K562 (cell line): ENCODE data around the gene RSRP1. TPM values are rescaled to one million over a fixed set of nuclear protein-coding genes. Genes with fewer than 3 reads are reported as not detected.
A peak's percentile ranks its signal among the peaks of the same experiment; 100 is the strongest.

Source experiments
- BMI1 ChIP-seq: fragments of 150-350 bp; IDR thresholded peaks from 2 replicates; pipeline ENCODE4 v1.6.1; 2014; ENCODE audit warnings: low read length
- COPS2 ChIP-seq: fragments of 450-650 bp; conservative IDR thresholded peaks from 2 replicates; pipeline ENCODE4 v1.6.1; 2016; ENCODE audit warnings: mild to moderate bottlenecking, moderate library complexity
- EGR1 ChIP-seq: fragments of 450-650 bp; conservative IDR thresholded peaks from 2 replicates; pipeline ENCODE4 v1.6.1; 2017; ENCODE audit warnings: mild to moderate bottlenecking
- ELF1 ChIP-seq: fragments of 200-800 bp; sonication (Bioruptor generic); IDR thresholded peaks from 2 replicates; pipeline ENCODE4 v1.6.1; 2016; ENCODE audit warnings: missing genetic modification characterization, missing compliant biosample characterization
- FOSL1 ChIP-seq: fragments of 200-800 bp; sonication (Bioruptor generic); conservative IDR thresholded peaks from 2 replicates; pipeline ENCODE4 v1.6.1; 2016; ENCODE audit warnings: missing genetic modification characterization, missing compliant biosample characterization
- HIVEP1 ChIP-seq: fragments of 250-450 bp; sonication (Bioruptor Pico); IDR thresholded peaks from 2 replicates; pipeline ENCODE4 v1.4.0; 2020; ENCODE audit warnings: mild to moderate bottlenecking
- MEF2A ChIP-seq: IDR thresholded peaks from 2 replicates; pipeline ENCODE4 v1.6.1; 2011; ENCODE audit warnings: low read depth, mild to moderate bottlenecking, low read length, moderate library complexity; ENCODE audit not compliant: control insufficient read depth
- MTA2 ChIP-seq: fragments of 450-650 bp; IDR thresholded peaks from 2 replicates; pipeline ENCODE4 v1.6.1; 2016; ENCODE audit warnings: low read depth
- NCOA6 ChIP-seq: fragments of 450-650 bp; IDR thresholded peaks from 2 replicates; pipeline ENCODE4 v1.6.1; 2017; ENCODE audit warnings: mild to moderate bottlenecking
- POU5F1 ChIP-seq: fragments of 150-350 bp; IDR thresholded peaks from 2 replicates; pipeline ENCODE4 v1.6.1; 2014; ENCODE audit warnings: borderline replicate concordance, low read length, low read depth, mild to moderate bottlenecking; ENCODE audit not compliant: partially characterized antibody
- PRPF4 ChIP-seq: fragments of 200-400 bp; formaldehyde crosslinking; IDR thresholded peaks from one replicate; pipeline ENCODE4 v1.6.1; 2017; ENCODE audit warnings: low read length, low read depth, mild to moderate bottlenecking; ENCODE audit not compliant: insufficient read depth, poor library complexity, severe bottlenecking
- RAD21 ChIP-seq, 2 experiments: fragments of 250-450 bp in 1 of 2; fragments of 450-650 bp in 1 of 2; sonication (Bioruptor Pico) in 1 of 2; formaldehyde crosslinking in 1 of 2; IDR thresholded peaks in 1 of 2; conservative IDR thresholded peaks in 1 of 2; 2 replicates each; pipeline versions ENCODE4 v1.4.0 to v1.8.0; 2020 to 2022; ENCODE audit warnings: mild to moderate bottlenecking in 2 of 2, moderate library complexity in 1 of 2
- SREBF2 ChIP-seq: sonication (generic); formaldehyde crosslinking; IDR thresholded peaks from 2 replicates; pipeline ENCODE4 v1.4.0; 2020; ENCODE audit warnings: mild to moderate bottlenecking, missing genetic modification reagents
- SRSF1 ChIP-seq: fragments of 200-400 bp; formaldehyde crosslinking; IDR thresholded peaks from 2 replicates; pipeline ENCODE4 v1.6.1; 2017; ENCODE audit warnings: mild to moderate bottlenecking, low read depth, low read length, moderate library complexity
- ZNF436 ChIP-seq: fragments of 250-450, 450-650 bp; sonication (Bioruptor Pico); formaldehyde crosslinking; IDR thresholded peaks from 2 replicates; pipeline ENCODE4 v1.7.0; 2020; ENCODE audit warnings: mild to moderate bottlenecking
- ZNF79 ChIP-seq: fragments of 250-450 bp; sonication (Bioruptor Pico); IDR thresholded peaks from 2 replicates; pipeline ENCODE4 v1.4.0; 2020; ENCODE audit warnings: low read depth, mild to moderate bottlenecking, moderate library complexity
- ZSCAN29 ChIP-seq: fragments of 450-650 bp; IDR thresholded peaks from 2 replicates; pipeline ENCODE4 v1.6.1; 2017
- polyA plus RNA-seq, 8 experiments: library from polyadenylated mRNA; depleted of rRNA in 4 of 8; stranded (reverse) in 5 of 8; unstranded in 3 of 8; fragments of >200 nt; fragmentation: Nextera tagmentation in 2 of 8; fragmentation: Illumina TruSeq in 1 of 8; extraction: Ambion mirVana in 2 of 8; extraction: Trizol in 1 of 8; gene quantifications; 2 replicates each; pipeline versions ENCODE4 v1.2.1 to v1.2.3, GENCODE V29; 2011 to 2014; ENCODE audit warnings: inconsistent platforms in 1 of 8, missing spikeins in 1 of 8
- total RNA-seq, 7 experiments: library from RNA; depleted of rRNA in 6 of 7; stranded (reverse); fragments of >200 nt in 6 of 7; fragmentation: Illumina TruSeq in 2 of 7; extraction: Trizol in 2 of 7; gene quantifications; 2 replicates each; pipeline versions ENCODE4 v1.2.1 to v1.2.3, GENCODE V29; 2011 to 2021; ENCODE audit warnings: low replicate concordance in 1 of 7
- TF ChIP-seq, protein P1 (sequence below): fragments of 250-450 bp; sonication (Bioruptor Pico); IDR thresholded peaks from 2 replicates; pipeline ENCODE4 v1.5.0; 2020; ENCODE audit warnings: mild to moderate bottlenecking, borderline replicate concordance
- TF ChIP-seq, protein P2 (sequence below): fragments of 250-450 bp; sonication (Bioruptor Pico); IDR thresholded peaks from 2 replicates; pipeline ENCODE4 v1.4.0; 2020; ENCODE audit warnings: mild to moderate bottlenecking, moderate library complexity
- TF ChIP-seq, protein P3 (sequence below), 2 experiments: fragments of 200-800 bp in 1 of 2; sonication (Bioruptor generic) in 1 of 2; sonication (generic) in 1 of 2; formaldehyde crosslinking in 1 of 2; IDR thresholded peaks in 1 of 2; conservative IDR thresholded peaks in 1 of 2; 2 replicates each; pipeline versions ENCODE4 v1.5.0 to v1.6.1; 2016 to 2020; ENCODE audit warnings: missing compliant biosample characterization in 1 of 2, missing genetic modification characterization in 1 of 2, missing genetic modification reagents in 1 of 2
- TF ChIP-seq, protein P4 (sequence below): fragments of 450-650 bp; IDR thresholded peaks from 2 replicates; pipeline ENCODE4 v1.6.1; 2017; ENCODE audit warnings: mild to moderate bottlenecking, moderate library complexity
- TF ChIP-seq, protein P5 (sequence below): sonication (generic); formaldehyde crosslinking; IDR thresholded peaks from 2 replicates; pipeline ENCODE4 v1.8.1; 2022; ENCODE audit warnings: missing genetic modification reagents

Gene RSRP1
- total and polyA plus RNA-seq, 9 of the 15 experiments (the other 6 are each of a cell fraction or from before 2014, with no cell fraction given) = 27.2 to 283 (median 146) TPM

DNA sequence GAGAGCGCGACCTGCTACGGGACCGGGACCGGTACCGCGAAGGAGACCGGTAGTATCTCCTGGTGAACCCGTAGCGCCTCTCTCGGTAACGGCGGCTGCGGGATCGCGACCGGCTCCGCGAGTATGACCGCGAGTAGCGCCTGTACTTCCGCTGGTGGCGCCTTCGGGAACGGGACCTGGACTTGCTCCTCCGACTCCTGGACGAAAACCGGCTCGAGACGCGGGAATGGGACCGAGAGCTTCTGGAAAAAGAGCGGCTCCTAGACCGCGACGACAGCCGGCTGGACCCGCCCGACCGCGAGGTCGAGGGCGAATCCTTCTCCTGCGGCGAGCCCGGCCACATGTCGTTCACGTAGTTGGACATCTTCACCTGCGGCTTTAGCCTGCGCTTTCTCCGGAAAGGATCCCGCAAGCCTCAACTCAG is 642 bp downstream of the RSRP1 start (continued):
- TF ChIP-seq SRSF1 (no peak), HIVEP1 (CRISPR knock-in tag) (no peak), ZNF79 (CRISPR knock-in tag) (no peak), SREBF2 (CRISPR knock-in tag) (no peak), COPS2 (no peak), RAD21 (CRISPR knock-in tag; conservative IDR thresholded peaks at IDR 0.05 in 1 of 2, IDR thresholded peaks at IDR 0.05 in 1 of 2) (no peak; a peak in 1 of 4 replicates), BMI1 (no peak), MTA2 (no peak), FOSL1 (tag) (0 out of 2 replicates have a peak, but pooled peaks have one; percentile 12), EGR1 (no peak), ELF1 (tag) (no peak), ZSCAN29 (no peak), NCOA6 (no peak), POU5F1 (no peak), PRPF4 (no peak), MEF2A (no peak), ZNF436 (CRISPR knock-in tag) (no peak)
- TF ChIP-seq, protein P1, sequence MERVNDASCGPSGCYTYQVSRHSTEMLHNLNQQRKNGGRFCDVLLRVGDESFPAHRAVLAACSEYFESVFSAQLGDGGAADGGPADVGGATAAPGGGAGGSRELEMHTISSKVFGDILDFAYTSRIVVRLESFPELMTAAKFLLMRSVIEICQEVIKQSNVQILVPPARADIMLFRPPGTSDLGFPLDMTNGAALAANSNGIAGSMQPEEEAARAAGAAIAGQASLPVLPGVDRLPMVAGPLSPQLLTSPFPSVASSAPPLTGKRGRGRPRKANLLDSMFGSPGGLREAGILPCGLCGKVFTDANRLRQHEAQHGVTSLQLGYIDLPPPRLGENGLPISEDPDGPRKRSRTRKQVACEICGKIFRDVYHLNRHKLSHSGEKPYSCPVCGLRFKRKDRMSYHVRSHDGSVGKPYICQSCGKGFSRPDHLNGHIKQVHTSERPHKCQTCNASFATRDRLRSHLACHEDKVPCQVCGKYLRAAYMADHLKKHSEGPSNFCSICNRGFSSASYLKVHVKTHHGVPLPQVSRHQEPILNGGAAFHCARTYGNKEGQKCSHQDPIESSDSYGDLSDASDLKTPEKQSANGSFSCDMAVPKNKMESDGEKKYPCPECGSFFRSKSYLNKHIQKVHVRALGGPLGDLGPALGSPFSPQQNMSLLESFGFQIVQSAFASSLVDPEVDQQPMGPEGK (CRISPR knock-in tag) = no peak
- TF ChIP-seq, protein P2, sequence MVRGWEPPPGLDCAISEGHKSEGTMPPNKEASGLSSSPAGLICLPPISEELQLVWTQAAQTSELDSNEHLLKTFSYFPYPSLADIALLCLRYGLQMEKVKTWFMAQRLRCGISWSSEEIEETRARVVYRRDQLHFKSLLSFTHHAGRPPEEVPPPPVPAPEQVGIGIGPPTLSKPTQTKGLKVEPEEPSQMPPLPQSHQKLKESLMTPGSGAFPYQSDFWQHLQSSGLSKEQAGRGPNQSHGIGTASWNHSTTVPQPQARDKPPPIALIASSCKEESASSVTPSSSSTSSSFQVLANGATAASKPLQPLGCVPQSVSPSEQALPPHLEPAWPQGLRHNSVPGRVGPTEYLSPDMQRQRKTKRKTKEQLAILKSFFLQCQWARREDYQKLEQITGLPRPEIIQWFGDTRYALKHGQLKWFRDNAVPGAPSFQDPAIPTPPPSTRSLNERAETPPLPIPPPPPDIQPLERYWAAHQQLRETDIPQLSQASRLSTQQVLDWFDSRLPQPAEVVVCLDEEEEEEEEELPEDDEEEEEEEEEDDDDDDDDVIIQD (CRISPR knock-in tag) = no peak
- TF ChIP-seq, protein P3, sequence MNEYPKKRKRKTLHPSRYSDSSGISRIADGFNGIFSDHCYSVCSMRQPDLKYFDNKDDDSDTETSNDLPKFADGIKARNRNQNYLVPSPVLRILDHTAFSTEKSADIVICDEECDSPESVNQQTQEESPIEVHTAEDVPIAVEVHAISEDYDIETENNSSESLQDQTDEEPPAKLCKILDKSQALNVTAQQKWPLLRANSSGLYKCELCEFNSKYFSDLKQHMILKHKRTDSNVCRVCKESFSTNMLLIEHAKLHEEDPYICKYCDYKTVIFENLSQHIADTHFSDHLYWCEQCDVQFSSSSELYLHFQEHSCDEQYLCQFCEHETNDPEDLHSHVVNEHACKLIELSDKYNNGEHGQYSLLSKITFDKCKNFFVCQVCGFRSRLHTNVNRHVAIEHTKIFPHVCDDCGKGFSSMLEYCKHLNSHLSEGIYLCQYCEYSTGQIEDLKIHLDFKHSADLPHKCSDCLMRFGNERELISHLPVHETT (CRISPR knock-in tag; conservative IDR thresholded peaks at IDR 0.05 in 1 of 2, IDR thresholded peaks at IDR 0.05 in 1 of 2) = no peak
- TF ChIP-seq, protein P4, sequence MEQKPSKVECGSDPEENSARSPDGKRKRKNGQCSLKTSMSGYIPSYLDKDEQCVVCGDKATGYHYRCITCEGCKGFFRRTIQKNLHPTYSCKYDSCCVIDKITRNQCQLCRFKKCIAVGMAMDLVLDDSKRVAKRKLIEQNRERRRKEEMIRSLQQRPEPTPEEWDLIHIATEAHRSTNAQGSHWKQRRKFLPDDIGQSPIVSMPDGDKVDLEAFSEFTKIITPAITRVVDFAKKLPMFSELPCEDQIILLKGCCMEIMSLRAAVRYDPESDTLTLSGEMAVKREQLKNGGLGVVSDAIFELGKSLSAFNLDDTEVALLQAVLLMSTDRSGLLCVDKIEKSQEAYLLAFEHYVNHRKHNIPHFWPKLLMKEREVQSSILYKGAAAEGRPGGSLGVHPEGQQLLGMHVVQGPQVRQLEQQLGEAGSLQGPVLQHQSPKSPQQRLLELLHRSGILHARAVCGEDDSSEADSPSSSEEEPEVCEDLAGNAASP = no peak
- TF ChIP-seq, protein P5, sequence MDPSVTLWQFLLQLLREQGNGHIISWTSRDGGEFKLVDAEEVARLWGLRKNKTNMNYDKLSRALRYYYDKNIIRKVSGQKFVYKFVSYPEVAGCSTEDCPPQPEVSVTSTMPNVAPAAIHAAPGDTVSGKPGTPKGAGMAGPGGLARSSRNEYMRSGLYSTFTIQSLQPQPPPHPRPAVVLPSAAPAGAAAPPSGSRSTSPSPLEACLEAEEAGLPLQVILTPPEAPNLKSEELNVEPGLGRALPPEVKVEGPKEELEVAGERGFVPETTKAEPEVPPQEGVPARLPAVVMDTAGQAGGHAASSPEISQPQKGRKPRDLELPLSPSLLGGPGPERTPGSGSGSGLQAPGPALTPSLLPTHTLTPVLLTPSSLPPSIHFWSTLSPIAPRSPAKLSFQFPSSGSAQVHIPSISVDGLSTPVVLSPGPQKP (CRISPR knock-in tag) = no peak
